Kasumi-1 (cell line): ENCODE results near the gene GPC5.

Experiments
- DNase-seq, 2 experiments: peaks; one replicate each; lab custom pipeline; 2025; lab: John Stamatoyannopoulos, UW

GPC5 gene

GRCh38 chr13:91714855-91715254 is 316.4 kb downstream of the GPC5 start:
- DNase-seq: no peak

GRCh38 chr13:91716436-91717065 is 318.1 kb downstream of the GPC5 start:
- no peak for DNase-seq

- peak in 1 of 2 experiments; percentile 26 for DNase-seq
These were observed 320.6 kb downstream of the GPC5 start for GRCh38 chr13:91719033-91719432.

GRCh38 chr13:91721413-91721812 is 323.0 kb downstream of the GPC5 start:
- DNase-seq: no peak

GRCh38 chr13:91722267-91722884 is 324.0 kb downstream of the GPC5 start:
- peak; percentile 57 to 59 for DNase-seq

- DNase-seq: no peak
These were observed 326.2 kb downstream of the GPC5 start for GRCh38 chr13:91724591-91724990.

GRCh38 chr13:91725646-91726045 is 327.2 kb downstream of the GPC5 start:
- DNase-seq: no peak

GRCh38 chr13:91726671-91727070 is 328.2 kb downstream of the GPC5 start:
- DNase-seq: no peak

GRCh38 chr13:91729859-91730258 is 331.4 kb downstream of the GPC5 start:
- DNase-seq: no peak

GRCh38 chr13:91739751-91740150 is 341.3 kb downstream of the GPC5 start:
- no peak for DNase-seq

GRCh38 chr13:91740756-91741155 is 342.3 kb downstream of the GPC5 start:
- DNase-seq: no peak

GRCh38 chr13:91741925-91742324 is 343.5 kb downstream of the GPC5 start:
- DNase-seq: no peak

- DNase-seq: no peak
These were observed 345.9 kb downstream of the GPC5 start for GRCh38 chr13:91744284-91744683.

GRCh38 chr13:91745967-91746366 is 347.5 kb downstream of the GPC5 start:
- DNase-seq: no peak

- no peak for DNase-seq
These were observed 348.8 kb downstream of the GPC5 start for GRCh38 chr13:91747186-91747585.

- no peak for DNase-seq
These were observed 350.1 kb downstream of the GPC5 start for GRCh38 chr13:91748416-91749089.

- DNase-seq: no peak
These were observed 360.3 kb downstream of the GPC5 start for GRCh38 chr13:91758724-91759123.

GRCh38 chr13:91762957-91763356 is 364.5 kb downstream of the GPC5 start:
- no peak for DNase-seq

- no peak for DNase-seq
These were observed 366.1 kb downstream of the GPC5 start for GRCh38 chr13:91764527-91764926.

- peak; percentile 12 to 18 for DNase-seq
These were observed 369.2 kb downstream of the GPC5 start for GRCh38 chr13:91767651-91768050.

- no peak for DNase-seq
These were observed 370.3 kb downstream of the GPC5 start for GRCh38 chr13:91768746-91769145.

GRCh38 chr13:91771229-91771628 is 372.8 kb downstream of the GPC5 start:
- DNase-seq: no peak

- no peak for DNase-seq
These were observed 375.3 kb downstream of the GPC5 start for GRCh38 chr13:91773591-91774227.
